Ovary (tissue), 9 donors: ENCODE measurements around the gene AUTS2. TPM values are rescaled to one million over a fixed set of nuclear protein-coding genes. Genes with fewer than 3 reads are reported as not detected.

Experiments used
- DNase-seq, 5 donors: peaks; one replicate each; pipeline ENCODE4 v3.0.0-alpha.2; 2019 to 2020
- H3K27ac ChIP-seq, 2 donors: fragments of 200-600 bp; one replicate each; pipeline versions ENCODE4 v1.5.1 to v1.8.0; 2019 to 2022
- H3K27me3 ChIP-seq: fragments of 200-600 bp; one replicate; pipeline ENCODE4 v1.8.0; 2022
- H3K36me3 ChIP-seq: fragments of 200-600 bp; sonication (generic); one replicate; pipeline ENCODE4 v1.5.1; 2019
- H3K4me1 ChIP-seq: one replicate; pipeline ENCODE4 v1.8.1; 2013; ENCODE audit warnings: mild to moderate bottlenecking, moderate library complexity; ENCODE audit not compliant: insufficient read depth
- H3K4me3 ChIP-seq: fragments of 200-600 bp; sonication (generic); one replicate; pipeline ENCODE4 v1.5.1; 2017
- H3K9me3 ChIP-seq, 2 donors: fragments of 200-600 bp in 1 of 2; sonication (generic) in 1 of 2; one replicate each; pipeline versions ENCODE4 v1.5.1 to v1.8.1; 2013 to 2019; ENCODE audit warnings: mild to moderate bottlenecking in 1 of 2, moderate library complexity in 1 of 2
- CTCF ChIP-seq, 3 donors: fragments of 450-650 bp in 2 of 3; fragments of 200-600 bp in 1 of 3; IDR thresholded peaks; one replicate each; pipeline versions ENCODE4 v1.5.1 to v1.8.0; 2016 to 2022; ENCODE audit warnings: antibody characterized with exemption in 3 of 3, mild to moderate bottlenecking in 1 of 3
- EP300 ChIP-seq: sonication (generic); formaldehyde crosslinking; IDR thresholded peaks from one replicate; pipeline ENCODE4 v1.6.1; 2017; ENCODE audit warnings: antibody characterized with exemption
- POLR2A ChIP-seq: fragments of 450-650 bp; IDR thresholded peaks from one replicate; pipeline ENCODE4 v1.6.1; 2017; ENCODE audit warnings: antibody characterized with exemption, mild to moderate bottlenecking, moderate library complexity
- WGBS, 3 donors: extraction: QIAGEN DNeasy Blood & Tissue Kit in 1 of 3; methylation state at CpG; one replicate each; pipeline versions ENCODE4 v1.1.5 to v1.1.7; 2013 to 2017; 5-methylcytosine and 5-hydroxymethylcytosine counted together
- intact Hi-C, 4 donors: fragments of 100-400 bp; cut with DNase I; formaldehyde crosslinking; loops; one replicate each; pipeline versions ENCODE4 v1.11.0 to v1.15.1; 2022 to 2023
- polyA plus RNA-seq, 2 donors: library from polyadenylated mRNA; stranded (reverse); fragments of 200-250 nt in 1 of 2; fragments of 350-450 nt in 1 of 2; fragmentation: Illumina TruSeq in 1 of 2; extraction: RNeasy Lipid Tissue Mini Kit (QIAGEN cat#74804) in 1 of 2; gene quantifications; one replicate each; pipeline ENCODE4 v1.2.3, GENCODE V29; 2013 to 2014
- total RNA-seq, 7 donors: library from RNA; depleted of rRNA in 2 of 7; stranded (reverse); fragments of >200 nt in 2 of 7; fragmentation: NEBNext Ultra II Directional in 3 of 7; extraction: Animal tissue kit (Norgen Biotek cat#: 25700) in 3 of 7; gene quantifications; one replicate each; pipeline versions ENCODE4 v1.1.0 to v1.2.4, GENCODE V29; 2016 to 2023
- donor health status: DM: no; HTN: no; CAD: no; lungs with moderate emphysema.
- donor health status: DM: no; HTN: no; CAD: no.
- donor health status: Bipolar disorder and iron deficiency.
- donor health status: DM: yes; HTN: yes; CAD: no.
- donor health status: DM: no; HTN: no; CAD: no.
- donor health status: DM: yes; HTN: yes; CAD: no.

AUTS2 gene
- total and polyA plus RNA-seq, 9 donors, result 18.3 to 60.9 (median 44.9) TPM

GRCh38 chr7:69956541-69956940, 358.3 kb downstream of the AUTS2 start:
- DNase-seq, result no peak
- Histone ChIP-seq H3K4me1 (peaks cover 8% of the 10 kb centered on the region), H3K36me3 (no peaks in the 10 kb centered on the region), H3K9me3 (no peaks in the 10 kb centered on the region), H3K27ac (no peak overlapping the region), H3K27me3 (no peaks in the 10 kb centered on the region), H3K4me3 (no peak overlapping the region)
- WGBS, 3 donors, result 95 to 97% (median 96%) methylated on average over 6 of the region's 6 CpGs
- intact Hi-C loops, result no loop called here
- TF ChIP-seq EP300, result no peak
- TF ChIP-seq CTCF (IDR thresholded peaks at IDR 0.05), result no peak
- no peak for TF ChIP-seq POLR2A

GRCh38 chr7:69957661-69958060, 359.4 kb downstream of the AUTS2 start:
- Histone ChIP-seq H3K27ac (no peak overlapping the region), H3K27me3 (no peaks in the 10 kb centered on the region), H3K4me1 (peaks cover 14% of the 10 kb centered on the region), H3K9me3 (no peaks in the 10 kb centered on the region), H3K4me3 (no peak overlapping the region), H3K36me3 (no peaks in the 10 kb centered on the region)
- intact Hi-C loops, result no loop called here
- TF ChIP-seq CTCF (IDR thresholded peaks at IDR 0.05), result no peak
- TF ChIP-seq POLR2A, result no peak
- no peak for TF ChIP-seq EP300
- DNase-seq, result no peak
- 90 to 92% (median 90%) methylated on average over 2 of the region's 2 CpGs for WGBS, 3 donors

GRCh38 chr7:69959789-69960499, 361.7 kb downstream of the AUTS2 start:
- Histone ChIP-seq H3K4me1 (peaks cover 10% of the 10 kb centered on the region), H3K9me3 (no peaks in the 10 kb centered on the region), H3K36me3 (no peaks in the 10 kb centered on the region), H3K27me3 (no peaks in the 10 kb centered on the region), H3K27ac (no peak overlapping the region), H3K4me3 (no peak overlapping the region)
- DNase-seq, result no peak
- 87 to 90% (median 90%) methylated on average over 3 of the region's 3 CpGs for WGBS, 3 donors
- intact Hi-C loops, result no loop called here
- TF ChIP-seq EP300, result no peak
- no peak for TF ChIP-seq CTCF (IDR thresholded peaks at IDR 0.05)
- TF ChIP-seq POLR2A, result no peak

GRCh38 chr7:69961436-69961835, 363.2 kb downstream of the AUTS2 start:
- Histone ChIP-seq H3K27ac (no peak overlapping the region), H3K9me3 (no peaks in the 10 kb centered on the region), H3K4me3 (no peak overlapping the region), H3K36me3 (no peaks in the 10 kb centered on the region), H3K27me3 (no peaks in the 10 kb centered on the region), H3K4me1 (peaks cover 8% of the 10 kb centered on the region)
- no peak for TF ChIP-seq POLR2A
- TF ChIP-seq EP300, result no peak
- no peak for TF ChIP-seq CTCF (IDR thresholded peaks at IDR 0.05)
- no peak for DNase-seq
- intact Hi-C loops, result no loop called here
